HG02884 (cell line): ENCODE measurements around the gene TOM1L2.

Source experiments
- ATAC-seq: cut with Tn5 transposase; IDR thresholded peaks from one replicate; pipeline ENCODE4 v1.9.1; 2021; ENCODE audit warnings: mild to moderate bottlenecking, moderate library complexity; ENCODE audit not compliant: unreplicated experiment

Gene TOM1L2

GRCh38 chr17:17851103-17852002 is 120.8 kb downstream of the TOM1L2 start:
- no peak for ATAC-seq

GRCh38 chr17:17849845-17850373 is 122.3 kb downstream of the TOM1L2 start:
- ATAC-seq = no peak

- no peak for ATAC-seq
Measured at GRCh38 chr17:17849147-17849820, 122.9 kb downstream of the TOM1L2 start.

- ATAC-seq = no peak
Measured at GRCh38 chr17:17848311-17849082, 123.7 kb downstream of the TOM1L2 start.

- ATAC-seq = no peak
Measured at GRCh38 chr17:17847726-17848125, 124.5 kb downstream of the TOM1L2 start.

- ATAC-seq = no peak
Measured at GRCh38 chr17:17847118-17847689, 125.0 kb downstream of the TOM1L2 start.

- no peak for ATAC-seq
Measured at GRCh38 chr17:17846645-17847044, 125.6 kb downstream of the TOM1L2 start.

DNA sequence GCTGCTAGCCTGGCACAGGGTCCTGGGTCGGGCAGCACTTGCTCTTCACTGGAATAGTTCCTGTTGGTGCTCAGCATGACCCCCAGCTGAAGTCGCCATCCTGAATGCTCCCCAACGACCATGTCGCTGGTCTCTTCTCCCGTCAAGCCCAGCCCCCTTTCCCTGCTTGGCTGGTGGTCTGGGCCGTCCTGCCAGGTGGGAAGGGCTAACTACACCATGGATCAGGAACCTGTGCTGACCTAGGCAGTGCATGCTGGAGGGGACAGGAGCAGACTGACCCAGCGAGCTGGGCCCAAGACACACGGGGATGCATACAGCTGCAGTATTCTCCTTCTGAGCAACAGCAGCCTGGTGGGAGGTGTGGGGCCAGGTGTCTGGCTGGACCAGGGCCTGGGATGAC is 126.2 kb downstream of the TOM1L2 start:
- ATAC-seq = no peak

DNA sequence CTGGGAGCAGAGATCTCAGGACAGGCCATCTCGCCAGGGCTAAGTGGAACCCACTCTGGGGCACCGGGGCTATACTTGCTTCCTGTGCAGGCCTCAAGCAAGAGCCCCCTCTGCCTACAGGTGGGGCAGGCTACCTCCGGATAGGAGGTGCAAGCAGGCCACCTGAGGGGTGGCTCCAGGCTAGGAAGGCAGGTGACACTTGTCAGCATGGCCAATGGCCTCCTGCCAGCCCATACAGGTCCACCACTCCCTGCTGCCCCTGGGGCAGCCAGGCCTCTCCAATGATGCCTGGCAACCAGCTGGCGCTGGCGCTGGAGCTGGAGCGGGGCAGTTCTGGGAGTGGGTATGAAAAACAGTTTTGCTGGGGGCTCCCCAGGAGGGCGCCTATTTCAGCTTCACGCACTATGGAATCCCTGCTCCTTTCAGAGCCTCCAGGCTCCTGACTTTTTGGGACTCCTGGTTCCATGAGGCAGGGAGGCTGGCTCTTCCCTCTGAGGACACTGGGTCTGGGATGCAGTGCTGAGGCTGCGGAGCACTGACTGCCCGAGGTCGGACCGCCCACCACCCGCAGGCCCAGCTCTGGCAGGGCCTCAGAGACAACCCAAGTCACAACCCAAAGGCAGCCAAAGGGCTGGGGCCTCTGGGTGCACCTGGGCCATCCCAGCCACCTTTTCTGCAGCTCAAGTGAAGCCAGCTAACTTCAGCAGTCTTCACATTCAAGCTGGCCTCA is 127.0 kb downstream of the TOM1L2 start:
- no peak for ATAC-seq

GRCh38 chr17:17844500-17844899 is 127.7 kb downstream of the TOM1L2 start:
- ATAC-seq = no peak

DNA sequence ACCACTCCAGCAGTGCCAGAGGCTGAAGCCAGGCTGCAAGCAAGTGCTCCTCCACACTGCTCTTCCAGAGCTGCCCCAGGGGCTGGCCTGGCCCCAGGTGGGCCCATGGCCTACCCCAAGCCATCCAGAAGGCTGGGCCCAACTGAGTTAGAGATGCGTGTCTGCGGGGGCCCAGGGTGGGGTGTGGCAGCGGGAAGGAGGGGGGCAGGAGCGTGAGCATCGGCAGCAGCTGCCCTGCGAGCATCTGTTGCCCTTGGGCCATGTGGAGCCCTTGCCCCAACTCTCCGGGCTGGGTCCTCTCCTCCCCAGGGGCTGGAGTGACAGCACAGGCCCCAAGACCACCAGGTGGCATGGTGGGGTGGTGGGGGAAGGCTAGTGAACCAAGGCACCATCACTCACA is 128.1 kb downstream of the TOM1L2 start:
- ATAC-seq = no peak

DNA sequence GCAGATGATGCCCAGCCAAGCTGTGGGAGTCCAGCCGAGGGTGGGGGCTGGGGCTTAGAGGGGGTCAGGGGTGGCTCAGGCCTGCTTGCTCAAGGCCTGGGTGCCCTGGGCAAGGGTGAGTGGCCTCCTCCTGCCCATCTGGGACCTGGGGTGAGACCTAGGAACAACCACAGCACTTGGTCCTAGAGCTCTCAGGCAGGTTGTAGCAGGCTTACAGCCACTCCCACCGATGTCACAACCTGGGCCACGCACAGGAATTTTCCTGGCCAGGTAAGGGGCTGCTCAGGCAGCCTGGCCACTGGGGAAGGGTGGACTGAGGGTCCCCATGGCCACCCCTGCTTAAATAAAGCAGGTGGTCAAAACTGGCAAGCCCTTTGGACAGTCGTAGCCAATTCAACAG is 129.1 kb downstream of the TOM1L2 start:
- no peak for ATAC-seq

DNA sequence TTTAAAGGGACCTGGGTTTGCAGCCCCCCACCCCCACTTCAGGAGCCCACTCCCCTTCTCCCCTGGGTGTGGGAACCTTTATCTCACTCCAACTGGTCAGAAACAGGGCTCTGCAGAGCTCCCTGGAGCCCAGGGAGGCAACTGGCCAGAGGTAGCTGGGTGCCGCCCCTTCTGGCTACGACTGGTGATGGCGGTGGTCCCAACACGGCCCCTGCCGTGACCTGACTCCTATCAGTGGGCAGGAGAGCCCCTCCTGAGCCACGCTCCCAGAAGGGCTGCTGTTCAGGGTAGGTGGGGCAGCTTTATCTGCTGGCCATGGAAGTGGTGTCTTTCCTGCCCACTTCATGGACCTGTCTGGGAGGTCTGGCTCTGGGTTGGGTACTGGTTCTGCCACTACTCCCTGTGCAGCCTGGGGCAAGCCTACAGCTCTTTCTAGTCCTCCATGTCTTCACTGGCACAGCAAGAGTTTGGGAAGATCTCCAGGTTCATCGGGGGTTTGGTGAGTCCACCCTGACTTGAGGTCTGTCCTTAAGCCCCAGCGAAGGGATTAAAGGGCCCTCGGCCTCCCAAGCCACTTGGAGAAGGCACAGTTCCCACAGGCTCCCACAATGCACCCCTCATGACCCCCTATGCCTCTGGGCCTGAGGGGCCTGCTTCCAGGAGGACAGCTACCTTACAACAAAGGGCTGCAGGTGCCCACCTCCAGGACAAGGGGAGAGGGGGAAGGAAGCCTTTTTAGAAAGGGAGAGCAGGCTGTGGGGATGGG is 129.9 kb downstream of the TOM1L2 start:
- ATAC-seq = no peak

DNA sequence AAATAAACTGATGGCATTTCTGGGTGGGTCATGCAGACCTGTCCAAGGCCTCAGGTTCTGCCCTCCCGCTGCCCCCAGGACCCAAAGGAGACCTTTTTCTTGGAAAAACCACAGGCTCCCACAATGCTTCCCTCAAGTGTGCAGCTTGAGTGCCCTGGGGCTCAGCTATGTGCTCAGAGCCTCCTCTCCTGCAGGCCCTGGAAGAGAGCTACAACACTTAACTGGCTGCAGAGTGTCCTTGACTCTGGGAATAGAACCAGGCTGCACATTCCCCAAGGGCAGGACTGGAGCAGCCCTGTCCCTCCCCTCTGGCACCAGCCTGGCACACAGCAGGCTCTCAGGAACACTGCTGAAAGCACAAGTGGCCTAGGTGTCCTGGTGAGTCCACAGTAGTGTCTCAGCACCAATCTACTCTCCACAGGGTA is 130.6 kb downstream of the TOM1L2 start:
- ATAC-seq = no peak

- no peak for ATAC-seq
Measured at GRCh38 chr17:17840751-17841591, 131.2 kb downstream of the TOM1L2 start.

GRCh38 chr17:17839791-17840707 is 132.2 kb downstream of the TOM1L2 start:
- ATAC-seq = peak; percentile 54
